OCI-LY7 (cell line): ENCODE measurements around the gene FCHSD2. TPM values are rescaled to one million over a fixed set of nuclear protein-coding genes. Genes with fewer than 3 reads are reported as not detected.

ENCODE experiments used
- BruUV-seq: library from RNA; stranded (reverse); fragments of 400-500 nt; replicated peaks from 2 replicates; lab custom pipeline; 2021; lab: Mats Ljungman, UMichigan
- CTCF ChIA-PET: fragments of 300-600 bp; sonication (Branson Sonifier 250); formaldehyde crosslinking; loops from one replicate; lab custom pipeline; 2022; ENCODE audit warnings: antibody characterized with exemption; ENCODE audit not compliant: unreplicated experiment; lab: Charles Lee
- POLR2A ChIA-PET: fragments of 300-600 bp; sonication (Branson Sonifier 250); formaldehyde crosslinking; loops from one replicate; lab custom pipeline; 2022; ENCODE audit warnings: antibody characterized with exemption; lab: Charles Lee
- DNase-seq: peaks from one replicate; pipeline ENCODE4 v3.0.0-alpha.2; 2015; ENCODE audit warnings: low spot score
- H2AFZ ChIP-seq: fragments of 200-600 bp; sonication (generic), shearing (Covaris generic); 2 replicates; pipeline ENCODE4 v1.6.1; 2014; ENCODE audit warnings: mild to moderate bottlenecking, antibody characterized with exemption, low read length, moderate library complexity
- H3K27ac ChIP-seq: fragments of 200-600 bp; sonication (generic); 2 replicates; pipeline ENCODE4 v1.5.1; 2014; ENCODE audit warnings: mixed run types, low read depth, mild to moderate bottlenecking, moderate library complexity, low read length, inconsistent platforms; ENCODE audit not compliant: poor library complexity, severe bottlenecking
- H3K36me3 ChIP-seq: fragments of 200-600 bp; sonication (generic); 2 replicates; pipeline ENCODE4 v1.6.1; 2014; ENCODE audit warnings: mild to moderate bottlenecking, antibody characterized with exemption, low read length, moderate library complexity, mixed read lengths; ENCODE audit not compliant: insufficient read depth
- H3K4me1 ChIP-seq: fragments of 200-600 bp; sonication (generic); 2 replicates; pipeline ENCODE4 v1.5.1; 2014; ENCODE audit warnings: mild to moderate bottlenecking, low read length; ENCODE audit not compliant: insufficient read depth, poor library complexity, severe bottlenecking
- H3K4me2 ChIP-seq: fragments of 200-600 bp; sonication (generic); 2 replicates; pipeline ENCODE4 v1.6.1; 2014; ENCODE audit warnings: mild to moderate bottlenecking, low read length
- H3K4me3 ChIP-seq: fragments of 200-600 bp; sonication (generic); 2 replicates; pipeline ENCODE4 v1.5.1; 2014; ENCODE audit warnings: mild to moderate bottlenecking, low read depth, low read length; ENCODE audit not compliant: poor library complexity, severe bottlenecking
- H3K79me2 ChIP-seq: fragments of 200-600 bp; sonication (generic); 2 replicates; pipeline ENCODE4 v1.6.1; 2016; ENCODE audit warnings: low read depth, mild to moderate bottlenecking, low read length, moderate library complexity, mixed read lengths; ENCODE audit not compliant: insufficient read depth
- H3K9me2 ChIP-seq: fragments of 200-600 bp; sonication (generic); 2 replicates; pipeline ENCODE4 v1.6.1; 2016; ENCODE audit warnings: mild to moderate bottlenecking, low read length, mixed read lengths; ENCODE audit not compliant: insufficient read depth
- H3K9me3 ChIP-seq: fragments of 200-600 bp; sonication (generic); 2 replicates; pipeline ENCODE4 v1.6.1; 2014; ENCODE audit warnings: mild to moderate bottlenecking, mixed run types, low read length, mixed read lengths
- H4K20me1 ChIP-seq: fragments of 200-600 bp; sonication (generic); 2 replicates; pipeline ENCODE4 v1.6.1; 2014; ENCODE audit warnings: mild to moderate bottlenecking, antibody characterized with exemption, low read length, moderate library complexity, mixed read lengths; ENCODE audit not compliant: insufficient read depth
- CTCF ChIP-seq: fragments of 200-600 bp; sonication (generic); conservative IDR thresholded peaks from 2 replicates; pipeline ENCODE4 v1.5.1; 2014; ENCODE audit warnings: mild to moderate bottlenecking, antibody characterized with exemption, low read length, moderate library complexity, mixed read lengths
- EZH2phosphoT487 ChIP-seq: fragments of 200-600 bp; sonication (generic); IDR thresholded peaks from 2 replicates; pipeline ENCODE4 v1.6.1; 2018; ENCODE audit warnings: low read depth, borderline replicate concordance, mild to moderate bottlenecking, mixed run types, antibody characterized with exemption, low read length, moderate library complexity, mixed read lengths
- intact Hi-C: fragments of 100-400 bp; cut with micrococcal nuclease; formaldehyde crosslinking; loops from one replicate; pipeline ENCODE4 v1.10.0; 2022; ENCODE audit not compliant: unreplicated experiment
- total RNA-seq, 2 experiments: library from RNA; depleted of rRNA in 1 of 2; stranded (reverse); fragments of >200 nt in 1 of 2; shearing (Covaris generic) in 1 of 2; gene quantifications; 2 replicates each; pipeline ENCODE4 v1.2.3, GENCODE V29; 2014 to 2022

The FCHSD2 gene
- total RNA-seq, 2 experiments from 2014 or later, result 39.0 to 147 TPM

- H3K36me3 ChIP-seq, result no peaks in the 10 kb centered on the region
- H2AFZ ChIP-seq, result no peak overlapping the region
- no peaks in the 10 kb centered on the region for H3K9me2 ChIP-seq
- no peaks in the 10 kb centered on the region for H3K9me3 ChIP-seq
- no peak for DNase-seq
- ChIA-PET POLR2A (no interaction called here), CTCF (no interaction called here)
- no peak for TF ChIP-seq CTCF
- TF ChIP-seq EZH2phosphoT487, result no peak
- H3K4me3 ChIP-seq, result no peak overlapping the region
- peaks cover 32% of the 10 kb centered on the region for H3K4me1 ChIP-seq
- H4K20me1 ChIP-seq, result no peaks in the 10 kb centered on the region
- no peak overlapping the region for H3K27ac ChIP-seq
- H3K79me2 ChIP-seq, result no peaks in the 10 kb centered on the region
- no peak overlapping the region for H3K4me2 ChIP-seq
- intact Hi-C loops, result no loop called here
- no TSS peak for BruUV-seq
Measured at GRCh38 chr11:72789493-72790131, 352.5 kb downstream of the FCHSD2 start.

DNA sequence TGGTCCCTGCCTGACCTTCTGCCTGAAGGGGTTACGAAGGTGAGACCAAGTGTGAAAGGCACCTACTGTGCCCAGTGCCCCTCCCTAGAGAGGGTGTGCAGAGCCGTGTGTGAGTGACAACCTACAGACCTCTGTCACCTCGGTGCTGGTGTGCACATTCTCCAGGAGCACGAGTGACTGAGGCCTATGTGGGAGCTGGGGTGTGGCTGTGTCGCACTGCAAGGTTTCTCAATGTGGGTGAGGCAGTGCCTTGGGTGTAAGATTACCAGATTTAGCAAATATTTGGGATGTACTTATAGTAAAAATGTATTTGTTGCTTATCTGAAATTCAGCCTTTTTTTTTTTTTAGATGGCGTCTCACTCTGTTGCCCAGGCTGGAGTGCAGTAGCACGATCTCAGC, 353.9 kb downstream of the FCHSD2 start:
- Histone ChIP-seq H3K4me2 (no peak overlapping the region), H3K4me1 (peaks cover 23% of the 10 kb centered on the region), H4K20me1 (no peaks in the 10 kb centered on the region), H3K9me3 (no peaks in the 10 kb centered on the region), H3K36me3 (no peaks in the 10 kb centered on the region), H3K79me2 (no peaks in the 10 kb centered on the region), H3K9me2 (no peaks in the 10 kb centered on the region), H3K4me3 (no peak overlapping the region), H2AFZ (no peak overlapping the region), H3K27ac (no peak overlapping the region)
- DNase-seq, result no peak
- TF ChIP-seq CTCF (no peak), EZH2phosphoT487 (no peak)
- ChIA-PET CTCF (interaction anchor here (0.5 kb wide), 1 partner anchor 51 kb away, joined by 3 read pairs; no protein-coding TSS in a partner anchor), POLR2A (no interaction called here)
- no TSS peak for BruUV-seq
- intact Hi-C loops, result no loop called here
